T-helper 22 cell (primary cell): ENCODE data around the gene CDK17.
"Not testable (repeated sequence)": the region's sequence is repeated elsewhere in the genome, so short reads cannot be mapped to it uniquely, and the experiment has no call there.

ENCODE experiments used
- DNase-seq: peaks from one replicate; pipeline ENCODE4 v3.0.0-alpha.2; 2020; ENCODE audit warnings: low read depth

The CDK17 gene

DNA sequence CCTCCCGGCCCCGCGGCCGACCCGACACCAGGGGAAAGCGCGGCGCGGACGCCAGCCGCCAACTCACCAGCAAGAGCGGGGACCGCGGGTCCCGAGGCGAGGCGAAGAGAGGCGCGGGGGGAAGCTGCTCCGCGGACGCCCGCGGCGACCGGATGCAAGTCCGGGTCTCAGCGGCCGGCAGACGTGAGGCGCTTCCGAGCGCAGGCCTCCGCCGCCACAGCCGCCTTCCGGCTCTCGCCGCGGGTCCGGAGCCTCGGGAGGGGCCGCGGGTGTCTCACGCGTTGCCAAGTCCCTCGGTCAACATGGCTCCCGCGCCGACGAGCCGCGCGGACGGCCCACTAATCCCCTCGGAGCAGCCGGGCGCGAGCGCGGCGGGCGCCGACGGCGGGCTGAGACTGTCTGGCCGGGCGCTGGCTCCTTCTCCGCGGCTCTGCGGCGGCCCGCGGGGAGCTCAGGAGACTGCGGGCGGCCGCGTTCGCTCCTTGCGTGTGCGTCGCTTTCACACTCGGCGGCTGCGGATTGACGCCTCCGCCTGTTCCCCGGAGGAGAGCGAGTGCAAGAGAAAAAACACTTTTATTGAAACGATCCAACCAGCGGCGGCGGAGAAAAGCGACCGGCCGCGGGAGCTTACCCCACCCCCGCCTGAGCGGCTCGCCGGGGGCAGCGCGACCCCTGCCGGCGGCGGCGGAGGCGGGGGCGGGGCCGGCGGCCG is at the start of gene CDK17:
CDK17 (minus strand) TSS at position 521 of the 712 bp plus-strand sequence. CDS start 65,603 bp downstream, outside the sequence.
- DNase-seq: peak; percentile 81

DNA sequence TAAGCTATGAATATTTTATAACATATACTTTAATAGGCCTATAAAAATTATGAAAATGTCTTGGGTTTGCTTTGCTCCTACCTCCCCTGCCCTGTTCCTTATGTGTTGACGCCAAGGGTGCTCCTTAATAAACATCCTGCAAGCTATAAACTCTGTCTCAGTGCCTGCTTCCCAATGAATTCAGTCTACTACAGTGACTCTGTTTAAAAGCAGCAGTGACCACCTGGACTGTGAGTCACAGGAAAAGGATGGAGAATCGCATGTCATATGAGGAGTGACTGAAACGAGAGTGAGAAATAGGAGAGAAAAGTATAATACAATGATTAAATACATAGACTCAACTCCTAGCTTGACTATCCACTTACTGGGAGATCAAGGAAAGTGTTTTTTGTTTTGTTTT is 48.1 kb upstream of the CDK17 start:
- no peak for DNase-seq

- no peak for DNase-seq
Observed at GRCh38 chr12:96447256-96447655, 47.0 kb upstream of the CDK17 start.

GRCh38 chr12:96445691-96446583 is 45.7 kb upstream of the CDK17 start:
- peak; percentile 61 for DNase-seq

DNA sequence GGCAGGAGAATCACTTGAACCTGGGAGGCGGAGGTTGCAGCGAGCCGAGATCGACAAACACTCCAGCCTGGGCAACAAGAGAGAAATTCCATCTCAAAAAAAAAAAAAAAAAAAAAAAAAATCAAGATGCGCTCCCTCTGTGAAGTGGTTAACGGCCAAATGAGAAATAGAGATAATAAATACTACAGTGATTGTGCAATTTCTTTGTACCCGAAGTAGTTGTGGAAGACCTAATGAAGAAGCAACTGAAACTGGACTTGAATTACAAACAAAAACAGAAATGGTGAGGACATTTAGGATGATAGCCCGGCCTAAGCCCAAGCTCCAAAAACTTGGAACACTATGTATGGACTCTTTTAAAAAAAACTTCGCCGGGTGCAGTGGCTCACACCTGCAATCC is 44.2 kb upstream of the CDK17 start:
- no peak for DNase-seq

GRCh38 chr12:96442906-96443305 is 42.7 kb upstream of the CDK17 start:
- no peak for DNase-seq

- no peak for DNase-seq
Observed at GRCh38 chr12:96441816-96442215, 41.6 kb upstream of the CDK17 start.

DNA sequence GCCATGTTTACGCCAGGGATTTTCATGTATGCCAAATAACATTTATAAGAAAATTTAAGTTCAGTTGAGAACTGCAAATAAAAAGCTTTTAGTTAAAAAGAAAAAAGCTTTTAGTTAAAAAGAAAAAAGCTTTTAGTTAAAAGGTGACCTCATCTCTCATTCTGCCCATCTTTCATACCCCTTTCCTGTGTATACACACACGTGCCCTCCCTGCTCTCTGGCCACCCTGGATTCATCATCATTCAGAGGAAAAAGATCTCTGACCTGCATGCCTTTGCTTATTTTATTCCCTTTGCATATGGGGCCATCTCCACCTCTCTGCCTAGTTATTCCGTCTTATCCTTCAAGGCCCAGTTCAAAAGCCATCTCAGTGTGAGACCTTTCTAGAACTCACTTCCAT is 38.1 kb upstream of the CDK17 start:
- no peak for DNase-seq

GRCh38 chr12:96437171-96437445 is 36.9 kb upstream of the CDK17 start:
- DNase-seq: no peak

- DNase-seq: no peak
Observed at GRCh38 chr12:96436366-96437170, 36.3 kb upstream of the CDK17 start.

- peak; percentile 74 for DNase-seq
Observed at GRCh38 chr12:96434107-96434506, 33.9 kb upstream of the CDK17 start.

GRCh38 chr12:96432496-96433321 is 32.5 kb upstream of the CDK17 start:
- DNase-seq: not testable (repeated sequence)

DNA sequence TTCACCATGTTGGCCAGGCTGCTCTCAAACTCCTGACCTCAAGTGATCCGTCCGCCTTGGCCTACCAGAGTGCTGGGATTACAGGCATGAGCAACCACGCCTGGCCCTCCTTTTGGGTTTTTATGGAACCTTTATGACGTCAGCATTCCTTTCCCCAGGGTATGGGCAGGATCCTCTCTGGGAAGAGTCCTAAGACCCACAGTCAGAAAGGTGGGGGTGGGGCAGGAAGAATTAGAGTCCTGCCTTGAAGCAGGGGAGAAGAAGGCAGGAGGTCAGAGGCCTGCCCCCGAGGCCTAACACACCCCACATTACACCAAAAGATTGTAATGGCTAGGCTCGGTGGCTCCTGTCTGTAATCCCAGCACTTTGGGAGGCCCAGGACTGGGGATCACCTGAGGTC is 30.8 kb upstream of the CDK17 start:
- DNase-seq: no peak

DNA sequence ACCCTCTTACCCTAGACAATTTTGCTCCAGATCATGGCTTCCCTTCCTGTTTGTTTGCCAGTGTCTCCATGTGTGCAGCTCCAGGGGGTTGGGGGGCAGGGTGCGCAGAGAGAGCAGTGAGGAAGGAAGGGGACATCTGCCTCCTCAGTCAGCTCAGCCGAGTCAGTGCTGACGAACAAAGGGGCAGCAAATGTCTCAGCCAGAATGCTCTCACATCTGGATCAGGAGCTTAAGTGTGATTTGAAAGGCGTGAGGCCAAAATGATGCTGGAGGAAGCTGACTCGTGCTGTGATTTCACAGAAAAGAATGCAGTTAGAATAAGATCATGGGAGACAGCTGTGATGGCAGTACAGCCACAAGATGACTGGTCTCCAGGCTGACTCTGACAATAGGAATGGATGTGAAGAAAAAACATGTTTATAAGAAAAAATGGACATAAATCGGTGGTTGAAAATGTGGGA is 27.1 kb upstream of the CDK17 start:
- DNase-seq: no peak

DNA sequence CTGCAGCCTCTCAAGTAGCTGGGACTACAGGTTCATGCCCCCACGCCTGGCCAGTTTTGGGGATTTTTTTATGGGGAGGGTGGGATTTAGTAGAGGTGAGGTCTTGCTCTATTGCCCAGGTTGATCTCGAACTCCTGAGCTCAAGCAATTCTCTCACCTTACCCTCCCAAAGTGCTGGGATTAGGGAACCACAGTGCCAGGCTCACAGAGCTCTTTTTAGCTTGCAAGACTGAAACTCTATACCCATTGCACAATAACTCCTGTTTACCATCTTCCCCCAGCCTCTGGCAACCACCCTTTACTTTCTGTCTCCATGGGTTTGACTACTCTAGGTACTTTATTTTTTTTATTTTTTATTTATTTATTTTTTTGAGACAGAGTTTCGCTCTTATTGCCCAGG is 25.7 kb upstream of the CDK17 start:
- DNase-seq: no peak

DNA sequence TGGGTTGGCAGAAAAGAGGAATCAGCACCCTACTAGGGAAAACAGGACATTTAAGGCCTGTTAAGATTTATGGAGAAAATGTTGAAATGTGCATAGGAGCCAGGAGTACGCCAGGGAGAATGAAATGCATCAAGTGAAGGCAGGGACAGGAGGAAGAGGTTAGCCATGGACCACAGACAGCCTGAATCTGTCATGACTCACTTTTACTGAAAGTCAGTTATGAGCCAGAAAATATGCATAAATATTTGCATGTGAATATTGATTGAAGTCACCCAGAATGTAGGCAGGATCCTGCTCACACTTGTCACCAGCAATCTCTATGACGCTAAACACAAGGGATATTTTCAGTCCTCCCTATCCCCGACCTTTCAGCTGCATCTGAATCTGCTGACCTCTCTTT is 25.1 kb upstream of the CDK17 start:
- no peak for DNase-seq

GRCh38 chr12:96424601-96425000 is 24.4 kb upstream of the CDK17 start:
- DNase-seq: no peak

DNA sequence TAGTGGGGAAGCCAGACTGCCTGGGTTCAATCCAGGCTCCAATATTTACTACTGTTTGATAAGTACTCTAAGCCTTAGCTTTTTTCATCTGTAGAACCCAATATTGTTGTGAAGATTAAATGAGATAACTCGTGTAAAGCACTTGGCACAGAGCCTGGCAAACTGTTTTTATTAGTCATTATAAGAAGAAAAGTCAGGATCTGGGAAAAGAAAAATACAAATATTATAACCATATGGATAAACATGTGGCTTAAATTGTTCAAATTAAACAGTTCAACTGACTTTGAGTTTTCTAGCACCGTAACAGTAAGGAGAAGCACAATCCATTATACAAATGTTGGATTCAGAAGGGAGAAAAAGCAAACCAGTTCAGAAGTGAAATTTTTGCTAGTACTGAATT is 22.0 kb upstream of the CDK17 start:
- no peak for DNase-seq

GRCh38 chr12:96421014-96421413 is 20.8 kb upstream of the CDK17 start:
- DNase-seq: no peak

DNA sequence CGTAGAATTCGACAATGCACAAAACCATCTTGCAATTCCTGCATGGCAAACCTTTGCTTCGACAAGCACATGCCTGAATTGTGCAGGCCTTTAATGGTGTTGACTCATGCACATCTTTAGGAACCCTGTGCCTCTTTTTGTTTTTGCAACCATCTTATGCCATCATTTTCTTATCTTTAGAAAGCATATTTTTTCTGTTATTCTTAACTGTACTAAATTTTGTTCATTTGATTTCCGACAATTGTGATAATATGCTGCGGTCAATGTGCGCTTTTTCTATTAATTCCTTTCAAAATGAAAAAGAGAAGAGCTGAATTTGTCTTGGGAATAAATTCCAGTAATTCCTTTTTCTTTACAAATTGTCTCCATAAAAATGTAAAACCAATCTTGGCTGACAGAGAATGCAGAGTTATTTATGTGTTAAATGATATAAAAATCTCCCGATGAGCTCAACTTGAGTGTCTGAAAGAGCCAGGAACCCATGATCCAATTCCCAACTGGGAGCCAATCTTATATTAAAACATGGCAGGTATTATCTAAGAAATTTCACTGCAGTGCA is 20.1 kb upstream of the CDK17 start:
- DNase-seq: no peak

- no peak for DNase-seq
Observed at GRCh38 chr12:96419576-96420276, 19.5 kb upstream of the CDK17 start.
